ENCODE measurements around the gene RAB25. TPM values are rescaled to one million over a fixed set of nuclear protein-coding genes. Genes with fewer than 3 reads are reported as not detected.
A peak's percentile ranks its signal among the peaks of the same experiment; 100 is the strongest.

RAB25 gene
- total RNA-seq, 1 experiment from 2014 or later: 18.1 TPM

DNA sequence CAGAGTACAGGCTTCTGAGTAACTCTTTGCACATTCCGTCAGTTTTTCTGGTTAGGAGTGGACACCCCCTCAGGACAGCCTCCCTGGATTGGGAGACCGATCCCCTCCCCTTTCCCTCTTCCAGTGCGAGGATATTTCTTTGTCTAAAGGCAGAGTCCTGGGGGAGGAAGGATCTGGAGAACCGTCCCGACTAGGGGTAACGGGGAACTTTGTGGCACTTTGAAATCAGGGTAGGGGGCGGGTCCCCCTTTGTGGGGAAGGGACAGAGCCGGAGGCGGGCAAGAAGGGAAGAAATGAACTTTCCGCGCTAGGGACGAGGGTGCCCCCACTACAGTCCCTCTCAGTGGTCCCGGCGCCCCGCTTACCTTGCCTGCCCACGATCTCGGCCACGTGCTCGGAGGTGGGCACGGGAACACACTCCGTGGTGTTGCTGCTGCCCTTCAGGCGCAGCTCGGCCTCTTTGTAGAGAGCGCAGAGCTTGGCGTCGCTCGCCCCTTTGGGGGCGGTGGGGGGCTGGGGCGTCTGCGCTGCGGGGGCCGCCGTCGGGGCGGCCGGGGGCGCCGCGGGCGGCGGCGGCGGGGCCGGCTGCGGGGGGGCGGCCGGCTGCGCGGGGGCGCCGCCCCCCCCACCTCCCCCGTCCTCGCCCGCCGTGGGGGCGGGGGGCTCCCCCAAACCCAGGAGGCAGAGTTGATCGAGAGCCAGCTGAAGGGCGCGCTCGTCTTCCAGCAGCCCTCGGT lies 20.4 kb downstream of the RAB25 start:
- intact Hi-C loops (cut with micrococcal nuclease): no loop called here
- no peaks in the 10 kb centered on the region for H3K9me2 ChIP-seq (replicated peaks; ENCODE audit: low read length)
- H4K20me1 ChIP-seq (ENCODE audit: low read length): no peaks in the 10 kb centered on the region
- TSS peak; percentile 59 for BruUV-seq (replicated peaks)
- H3F3A ChIP-seq (ENCODE audit: low read length, unreplicated experiment): no peaks in the 10 kb centered on the region
- ATAC-seq: peak; percentile 28
- H3K36me3 ChIP-seq (ENCODE audit: low read depth, low read length): peaks cover 9% of the 10 kb centered on the region
- H3K4me1 ChIP-seq (ENCODE audit: insufficient read depth, low read length): peaks cover 10% of the 10 kb centered on the region
- ChIA-PET CTCF (no interaction called here), POLR2A (ENCODE audit: unreplicated experiment) (no interaction called here)
- H2AFZ ChIP-seq (ENCODE audit: low read length): peak overlapping the region; percentile 95
- TF ChIP-seq, protein P1, sequence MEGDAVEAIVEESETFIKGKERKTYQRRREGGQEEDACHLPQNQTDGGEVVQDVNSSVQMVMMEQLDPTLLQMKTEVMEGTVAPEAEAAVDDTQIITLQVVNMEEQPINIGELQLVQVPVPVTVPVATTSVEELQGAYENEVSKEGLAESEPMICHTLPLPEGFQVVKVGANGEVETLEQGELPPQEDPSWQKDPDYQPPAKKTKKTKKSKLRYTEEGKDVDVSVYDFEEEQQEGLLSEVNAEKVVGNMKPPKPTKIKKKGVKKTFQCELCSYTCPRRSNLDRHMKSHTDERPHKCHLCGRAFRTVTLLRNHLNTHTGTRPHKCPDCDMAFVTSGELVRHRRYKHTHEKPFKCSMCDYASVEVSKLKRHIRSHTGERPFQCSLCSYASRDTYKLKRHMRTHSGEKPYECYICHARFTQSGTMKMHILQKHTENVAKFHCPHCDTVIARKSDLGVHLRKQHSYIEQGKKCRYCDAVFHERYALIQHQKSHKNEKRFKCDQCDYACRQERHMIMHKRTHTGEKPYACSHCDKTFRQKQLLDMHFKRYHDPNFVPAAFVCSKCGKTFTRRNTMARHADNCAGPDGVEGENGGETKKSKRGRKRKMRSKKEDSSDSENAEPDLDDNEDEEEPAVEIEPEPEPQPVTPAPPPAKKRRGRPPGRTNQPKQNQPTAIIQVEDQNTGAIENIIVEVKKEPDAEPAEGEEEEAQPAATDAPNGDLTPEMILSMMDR (conservative IDR thresholded peaks at IDR 0.05; ENCODE audit: low read depth, low read length): no peak
- TF ChIP-seq EZH2 (IDR thresholded peaks at IDR 0.05; ENCODE audit: low read length, unreplicated experiment): no peak
- TF ChIP-seq EZH2phosphoT487 (IDR thresholded peaks at IDR 0.05; ENCODE audit: borderline replicate concordance, low read length): no peak
- DNase-seq: no peak
- peak overlapping the region; percentile 78 for H3K4me3 ChIP-seq (ENCODE audit: low read length)
- H3K27ac ChIP-seq (ENCODE audit: low read length): no peak overlapping the region
- peak overlapping the region; percentile 91 for H3K4me2 ChIP-seq (ENCODE audit: low read length)
- H3K9me3 ChIP-seq (ENCODE audit: low read length): no peaks in the 10 kb centered on the region
- H3K27me3 ChIP-seq (ENCODE audit: low read length): no peaks in the 10 kb centered on the region
- peaks cover 29% of the 10 kb centered on the region for H3K79me2 ChIP-seq (ENCODE audit: low read length)
- peak overlapping the region; percentile 78 for H3K9ac ChIP-seq (ENCODE audit: low read length)

DNA sequence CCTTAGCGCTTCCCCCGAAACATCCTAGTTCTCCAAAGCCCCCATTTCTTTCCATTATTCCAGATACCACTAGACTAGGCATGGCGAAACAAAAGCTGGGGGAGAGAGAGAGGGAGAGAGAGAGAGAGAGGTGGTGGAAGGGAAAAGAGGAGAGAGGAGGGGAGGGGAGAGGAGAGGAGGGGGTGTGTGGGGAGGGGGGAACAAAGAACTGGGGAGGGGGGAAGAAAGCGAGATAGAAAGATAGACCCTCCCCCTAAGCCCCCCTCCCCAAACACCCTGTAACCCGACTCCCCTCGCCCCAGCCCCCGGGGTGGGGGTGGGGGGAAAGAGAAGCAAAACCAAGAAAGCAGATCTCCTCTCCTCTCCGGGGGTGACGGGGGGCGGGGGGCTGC lies 21.0 kb downstream of the RAB25 start:
- Histone ChIP-seq H3K79me2 (ENCODE audit: low read length) (peaks cover 29% of the 10 kb centered on the region), H4K20me1 (ENCODE audit: low read length) (no peaks in the 10 kb centered on the region), H3K9me2 (replicated peaks; ENCODE audit: low read length) (no peaks in the 10 kb centered on the region), H3K4me3 (ENCODE audit: low read length) (peak overlapping the region; percentile 78), H3K9me3 (ENCODE audit: low read length) (no peaks in the 10 kb centered on the region), H3K27me3 (ENCODE audit: low read length) (no peaks in the 10 kb centered on the region), H3K4me2 (ENCODE audit: low read length) (peak overlapping the region; percentile 91), H3F3A (ENCODE audit: low read length, unreplicated experiment) (no peaks in the 10 kb centered on the region), H3K4me1 (ENCODE audit: insufficient read depth, low read length) (peaks cover 12% of the 10 kb centered on the region), H2AFZ (ENCODE audit: low read length) (peak overlapping the region; percentile 95), H3K27ac (ENCODE audit: low read length) (no peak overlapping the region), H3K36me3 (ENCODE audit: low read depth, low read length) (peaks cover 6% of the 10 kb centered on the region; the same call in 1 of the 2 replicates), H3K9ac (ENCODE audit: low read length) (peak overlapping the region; percentile 78)
- intact Hi-C loops (cut with micrococcal nuclease): loop anchor here (1.0 kb wide), 1 partner anchor 28 kb away; the partner anchor contains the start of gene LAMTOR2
- ChIA-PET POLR2A (ENCODE audit: unreplicated experiment) (no interaction called here), CTCF (no interaction called here)
- no TSS peak for BruUV-seq (replicated peaks)
- TF ChIP-seq EZH2 (IDR thresholded peaks at IDR 0.05; ENCODE audit: low read length, unreplicated experiment): no peak
- TF ChIP-seq, protein P1 (conservative IDR thresholded peaks at IDR 0.05; ENCODE audit: low read depth, low read length): no peak
- no peak for TF ChIP-seq EZH2phosphoT487 (IDR thresholded peaks at IDR 0.05; ENCODE audit: borderline replicate concordance, low read length)
- ATAC-seq (peak; percentile 3; the same call in 1 of the 2 replicates), DNase-seq (no peak)

Measured in PC-3 (cell line).